NCI-H446 (cell line): Measurements from ENCODE around the gene FAM83G.

ENCODE experiments used
- DNase-seq, 2 experiments: peaks; one replicate each; lab custom pipeline; 2025; lab: John Stamatoyannopoulos, UW

The FAM83G gene

GRCh38 chr17:18987230-18987610 is 17.3 kb downstream of the FAM83G start:
- DNase-seq: no peak

GRCh38 chr17:18986541-18987229 is 17.9 kb downstream of the FAM83G start:
- DNase-seq: no peak

GRCh38 chr17:18985475-18985874 is 19.1 kb downstream of the FAM83G start:
- DNase-seq: no peak

GRCh38 chr17:18984273-18985114 is 20.1 kb downstream of the FAM83G start:
- DNase-seq: no peak

GRCh38 chr17:18981642-18982424 is 22.7 kb downstream of the FAM83G start:
- DNase-seq: no peak

GRCh38 chr17:18981335-18981641 is 23.3 kb downstream of the FAM83G start:
- no peak for DNase-seq

DNA sequence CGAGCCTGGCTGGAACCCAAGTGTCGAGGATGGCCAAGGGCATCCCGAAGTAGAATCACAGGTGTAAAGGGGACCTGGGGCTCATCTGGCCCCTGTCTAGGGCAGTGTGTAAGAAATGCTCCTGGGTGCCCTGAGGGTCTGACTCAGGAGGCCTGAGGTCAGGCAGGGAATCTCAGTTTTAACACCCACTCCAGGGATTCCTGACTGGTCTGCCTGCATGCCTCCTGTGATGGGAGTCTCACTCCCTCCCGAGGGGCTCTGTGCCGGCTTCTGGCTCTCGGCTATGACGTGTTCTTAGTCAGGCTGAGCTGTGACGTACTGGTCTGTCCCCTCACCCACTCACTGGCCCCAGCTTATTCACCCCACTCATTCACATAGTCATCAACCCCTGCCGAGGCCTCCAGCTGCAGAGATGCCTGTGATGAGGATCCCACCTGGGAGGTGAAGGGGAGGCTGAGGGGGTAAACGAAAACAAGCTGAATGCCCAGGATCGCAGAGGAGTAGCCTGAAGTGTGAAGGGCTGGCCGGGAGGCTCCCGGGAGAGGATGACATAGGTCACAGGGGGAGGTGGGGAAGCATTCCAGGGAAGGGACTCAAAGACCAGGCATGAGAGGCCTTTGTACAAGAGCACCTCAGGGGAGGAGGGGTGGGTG is 23.8 kb downstream of the FAM83G start:
- no peak for DNase-seq

GRCh38 chr17:18978655-18979054 is 25.9 kb downstream of the FAM83G start:
- no peak for DNase-seq

DNA sequence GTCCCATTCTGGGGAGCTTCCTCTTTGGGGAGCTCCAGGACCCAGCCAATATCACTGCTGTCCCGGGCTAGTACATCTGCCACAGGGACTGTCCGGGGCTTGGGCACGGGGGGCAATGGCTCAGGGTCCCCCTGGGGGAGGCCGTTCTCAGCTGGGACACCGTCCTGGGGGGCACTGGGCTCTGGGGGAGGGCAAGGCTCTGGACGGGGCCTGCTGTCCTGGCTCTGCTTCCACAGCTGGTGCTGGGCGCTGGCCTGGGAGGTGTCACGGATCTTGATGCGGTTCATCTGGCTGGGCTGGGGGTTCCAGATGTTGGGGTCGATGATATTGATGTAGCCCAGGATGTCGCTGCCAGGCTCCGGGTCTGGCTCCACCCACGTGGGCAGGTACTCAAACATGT is 26.5 kb downstream of the FAM83G start:
- DNase-seq: no peak

DNA sequence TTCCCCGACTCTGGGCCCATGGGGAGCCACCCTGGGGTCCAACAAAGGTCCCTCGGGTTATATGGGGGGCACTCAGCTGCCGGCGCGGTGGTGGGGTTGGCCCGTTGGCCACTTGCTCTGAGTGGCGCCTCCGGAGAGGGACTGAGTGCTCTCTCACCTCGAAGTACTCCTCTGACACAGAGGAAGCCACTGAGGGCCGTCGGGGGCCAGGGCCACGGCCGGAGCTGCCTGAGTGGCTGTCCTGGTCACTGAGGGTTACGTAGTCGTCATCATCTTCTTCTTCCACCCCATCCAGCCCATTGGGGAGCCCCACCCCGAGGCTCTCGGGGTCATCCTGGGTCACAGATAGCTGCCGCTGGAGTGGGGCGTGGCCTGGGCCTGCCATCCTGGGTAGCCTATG is 26.9 kb downstream of the FAM83G start:
- DNase-seq: no peak

DNA sequence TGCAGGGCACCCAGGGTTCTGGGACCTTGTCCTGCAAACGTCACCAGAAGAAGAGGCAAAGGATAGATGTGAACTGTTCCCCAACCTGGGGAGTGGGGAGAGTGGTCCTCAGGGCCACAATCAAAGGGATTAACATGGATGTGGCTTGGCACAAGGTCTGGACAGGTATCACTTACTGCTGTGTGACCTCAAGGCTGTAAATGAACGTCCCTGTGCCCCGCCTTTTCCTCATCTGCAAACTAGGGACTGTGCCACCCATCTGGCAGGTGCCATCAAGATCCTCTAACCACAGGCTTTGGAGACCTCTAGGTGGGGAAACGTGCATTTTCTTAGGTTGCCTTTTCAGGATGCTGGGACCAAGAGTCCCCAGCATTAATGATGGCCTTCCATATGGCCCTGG is 27.5 kb downstream of the FAM83G start:
- DNase-seq: no peak

GRCh38 chr17:18976201-18976600 is 28.4 kb downstream of the FAM83G start:
- no peak for DNase-seq

DNA sequence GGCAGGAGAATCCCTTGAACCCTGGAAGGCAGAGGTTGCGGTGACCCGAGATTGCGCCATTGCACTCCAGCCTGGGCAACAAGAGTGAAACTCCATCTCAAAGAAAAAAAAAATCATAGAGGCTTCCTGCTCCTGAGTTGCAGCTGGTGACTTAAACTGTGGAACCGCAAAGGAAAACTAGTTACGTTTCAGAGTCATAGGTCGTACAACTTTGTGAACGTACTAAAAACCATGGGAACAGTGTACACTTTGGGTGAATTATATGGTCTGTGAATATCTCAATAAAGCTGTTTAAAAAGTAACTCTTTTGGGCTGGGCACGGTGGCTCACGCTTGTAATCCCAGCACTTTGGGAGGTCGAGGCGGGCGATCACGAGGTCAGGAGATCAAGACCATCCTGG is 29.0 kb downstream of the FAM83G start:
- DNase-seq: no peak

- DNase-seq: no peak
Measured at GRCh38 chr17:18974407-18975149, 30.0 kb downstream of the FAM83G start.

GRCh38 chr17:18971801-18972200 is 32.8 kb downstream of the FAM83G start:
- no peak for DNase-seq

- DNase-seq: no peak
Measured at GRCh38 chr17:18970582-18971480, 33.7 kb downstream of the FAM83G start.

DNA sequence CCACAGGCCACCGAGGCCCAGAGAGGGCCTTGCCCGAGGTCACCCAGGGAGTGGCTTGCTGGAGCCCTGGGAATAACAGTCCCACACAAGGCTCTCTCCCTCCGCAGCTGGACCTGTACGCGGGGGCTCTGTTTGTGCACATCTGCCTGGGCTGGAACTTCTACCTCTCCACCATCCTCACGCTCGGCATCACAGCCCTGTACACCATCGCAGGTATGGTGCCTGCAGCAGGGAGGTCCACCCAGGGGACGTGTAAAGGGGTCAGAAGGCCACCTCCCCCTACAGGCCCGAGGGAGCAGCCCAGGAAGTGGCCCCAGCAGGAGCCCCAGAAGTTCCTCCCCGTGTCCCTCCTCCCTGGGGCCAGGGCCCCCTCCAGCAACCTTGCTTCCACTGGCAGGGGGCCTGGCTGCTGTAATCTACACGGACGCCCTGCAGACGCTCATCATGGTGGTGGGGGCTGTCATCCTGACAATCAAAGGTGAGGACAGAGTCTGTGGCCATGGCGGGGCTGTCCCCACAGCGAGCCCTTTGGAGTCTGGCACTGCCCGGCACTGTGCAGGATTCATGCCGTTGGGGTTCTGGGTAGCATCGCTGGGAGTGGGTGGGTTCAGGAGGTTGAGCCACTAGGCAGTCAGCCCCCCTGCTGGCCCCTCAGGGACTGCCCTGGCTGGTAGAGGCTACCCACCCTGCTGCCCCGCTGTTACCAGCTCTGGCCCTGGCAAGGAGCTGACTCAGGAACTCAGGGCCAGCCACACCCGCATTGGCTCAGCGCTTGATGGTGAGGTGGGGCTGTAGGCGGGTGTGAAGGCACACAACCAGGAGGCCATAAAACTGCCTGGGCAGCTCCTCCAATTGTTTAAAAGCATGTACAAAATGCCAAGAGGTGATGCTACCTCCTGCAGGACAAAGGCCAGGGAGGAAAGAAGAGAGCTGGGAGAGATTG is 35.3 kb downstream of the FAM83G start:
- no peak for DNase-seq

GRCh38 chr17:18968345-18968744 is 36.2 kb downstream of the FAM83G start:
- DNase-seq: no peak

- no peak for DNase-seq
Measured at GRCh38 chr17:18967916-18968315, 36.6 kb downstream of the FAM83G start.
